ENCODE measurements around the gene MSI2.
A peak's percentile ranks its signal among the peaks of the same experiment; 100 is the strongest.

Gene MSI2

DNA sequence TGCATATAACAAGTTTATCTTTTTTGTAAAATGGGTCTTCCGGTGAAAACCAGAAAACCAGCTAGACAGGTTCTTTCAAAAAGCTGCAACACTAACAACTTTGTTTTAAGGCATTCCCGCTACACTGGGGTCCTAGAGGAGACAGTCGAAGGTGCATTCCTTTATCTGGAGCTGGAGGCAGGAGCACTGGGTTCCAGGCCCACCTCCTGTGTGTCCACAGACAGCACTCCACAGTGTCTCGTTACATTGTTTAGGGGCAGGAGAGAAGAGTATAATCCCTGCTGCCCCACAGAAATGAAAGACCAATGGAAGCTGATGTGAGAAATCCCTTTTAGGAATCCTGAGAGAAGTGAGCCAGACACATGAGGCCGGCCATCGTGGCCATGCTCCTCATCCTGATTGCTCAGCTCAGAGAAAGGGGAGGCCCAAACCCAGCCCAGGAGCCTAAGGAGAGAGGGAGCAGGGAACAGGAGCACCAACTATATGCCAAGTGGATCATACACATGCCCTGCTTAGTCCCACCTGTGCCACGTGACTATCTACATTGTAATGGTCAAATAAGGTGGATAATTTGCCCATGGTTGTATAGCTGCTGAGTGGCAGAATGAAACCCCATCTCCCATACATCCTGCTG, 429.3 kb downstream of the MSI2 start:
- peak overlapping the region; percentile 56 for H3K27ac ChIP-seq
- TF ChIP-seq CTCF (conservative IDR thresholded peaks at IDR 0.05) = no peak

GRCh38 chr17:57687642-57688041, 431.3 kb downstream of the MSI2 start:
- no peak overlapping the region for H3K27ac ChIP-seq
- TF ChIP-seq CTCF (conservative IDR thresholded peaks at IDR 0.05) = no peak

DNA sequence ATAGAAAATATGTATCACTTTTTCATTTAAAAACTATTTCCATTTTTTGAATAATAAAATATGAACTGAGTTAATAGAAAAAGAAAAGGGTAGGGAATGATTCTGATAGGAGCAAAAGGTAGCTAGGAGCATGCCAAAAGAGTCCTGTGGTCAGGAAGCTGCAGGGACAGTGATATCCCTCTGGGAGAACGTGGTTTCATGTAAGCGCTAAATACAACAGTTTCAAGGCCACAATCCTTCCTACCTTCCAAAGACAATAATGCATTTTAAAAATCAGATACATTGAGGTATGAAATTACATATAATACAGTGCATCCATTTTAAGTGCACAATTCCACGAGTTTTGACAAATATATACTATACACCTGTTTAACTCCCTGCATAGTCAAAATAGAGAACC, 432.9 kb downstream of the MSI2 start:
- H3K27ac ChIP-seq = no peak overlapping the region
- TF ChIP-seq CTCF (conservative IDR thresholded peaks at IDR 0.05) = no peak

DNA sequence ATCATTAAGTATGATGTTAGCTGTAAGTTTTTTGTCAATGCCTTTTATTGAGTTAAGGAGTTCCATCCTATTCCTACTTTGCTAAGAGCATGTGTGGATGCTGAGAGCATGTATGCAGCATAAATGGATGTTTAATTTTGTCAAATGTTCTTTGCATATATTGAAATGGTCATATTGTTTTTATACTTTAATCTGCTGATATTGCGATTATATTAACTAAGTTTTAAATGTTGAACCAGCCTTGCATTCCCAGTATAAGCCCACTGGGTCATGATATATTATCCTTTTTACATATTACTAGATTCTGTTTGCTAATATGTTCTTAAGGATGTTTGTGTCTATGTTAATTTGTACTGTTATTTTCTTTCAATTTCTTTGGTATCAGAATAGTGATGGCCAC, 435.6 kb downstream of the MSI2 start:
- TF ChIP-seq CTCF (conservative IDR thresholded peaks at IDR 0.05) = no peak

DNA sequence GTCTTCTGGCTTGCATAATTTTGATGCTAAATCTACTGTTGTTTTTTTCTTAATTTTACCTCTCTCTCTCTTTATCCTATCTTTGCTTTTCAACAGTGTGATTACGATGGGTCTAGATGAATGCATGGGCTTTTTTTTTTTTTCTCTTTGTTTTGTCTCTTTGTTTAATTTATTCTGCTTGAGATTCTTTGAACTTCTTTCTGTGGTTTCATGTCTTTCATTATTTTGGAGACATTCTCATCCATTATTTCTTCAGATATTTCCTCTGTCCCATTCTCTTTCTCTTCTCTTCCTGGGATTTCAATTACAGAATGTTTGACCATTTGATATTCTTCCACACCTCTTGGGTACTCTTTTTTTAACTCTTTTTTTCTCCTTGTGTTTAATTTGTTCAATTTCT, 436.4 kb downstream of the MSI2 start:
- H3K27ac ChIP-seq = no peak overlapping the region
- no peak for TF ChIP-seq CTCF (conservative IDR thresholded peaks at IDR 0.05)

More for the DNA sequence above, 435.6 kb downstream of the MSI2 start:
- no peak overlapping the region for H3K27ac ChIP-seq

- no peak for TF ChIP-seq CTCF (conservative IDR thresholded peaks at IDR 0.05)
- no peak overlapping the region for H3K27ac ChIP-seq
Measured at GRCh38 chr17:57694051-57694450, 437.7 kb downstream of the MSI2 start.

- TF ChIP-seq CTCF (conservative IDR thresholded peaks at IDR 0.05) = no peak
- no peak overlapping the region for H3K27ac ChIP-seq
Measured at GRCh38 chr17:57696050-57696449, 439.7 kb downstream of the MSI2 start.

All from VCaP (cell line).